ENCODE data around the gene MYH7.

Gene MYH7

GRCh38 chr14:23382731-23383440 is 52.6 kb downstream of the MYH7 start:
- H3K27ac ChIP-seq (ENCODE audit: extremely low read depth, low read depth, low read length), result no peak overlapping the region
- POLR2A ChIA-PET, result no interaction called here
- CTCF ChIA-PET, result interaction anchor here (1.0 to 4.3 kb wide), 3 partner anchors 30 to 180 kb away, joined by 3 to 61 read pairs (median 4); no protein-coding TSS in a partner anchor
- H3K4me1 ChIP-seq (ENCODE audit: control insufficient read depth, insufficient read depth, low read length), result no peaks in the 10 kb centered on the region
- TF ChIP-seq ZNF248 (tag by site-specific recombination; IDR thresholded peaks at IDR 0.05) (no peak), ZNF426 (tag by site-specific recombination; IDR thresholded peaks at IDR 0.05) (no peak), ZNF776 (tag by site-specific recombination; IDR thresholded peaks at IDR 0.05; ENCODE audit: borderline replicate concordance) (no peak), GLI4 (tag by site-specific recombination; IDR thresholded peaks at IDR 0.05) (no peak), ZNF133 (tag by site-specific recombination; IDR thresholded peaks at IDR 0.05) (no peak), ZNF544 (tag by site-specific recombination; IDR thresholded peaks at IDR 0.05) (no peak), ZNF324 (tag by site-specific recombination; IDR thresholded peaks at IDR 0.05) (no peak), ZNF585B (tag by site-specific recombination; IDR thresholded peaks at IDR 0.05) (no peak), ZNF701 (tag by site-specific recombination; IDR thresholded peaks at IDR 0.05) (no peak), ZNF24 (tag by site-specific recombination; IDR thresholded peaks at IDR 0.05) (no peak), ZNF510 (tag by site-specific recombination; IDR thresholded peaks at IDR 0.05; ENCODE audit: insufficient replicate concordance) (no peak), ZFP41 (tag by site-specific recombination; IDR thresholded peaks at IDR 0.05; ENCODE audit: borderline replicate concordance) (no peak), ZNF514 (tag by site-specific recombination; IDR thresholded peaks at IDR 0.05) (no peak)
- TF ChIP-seq, protein P1, sequence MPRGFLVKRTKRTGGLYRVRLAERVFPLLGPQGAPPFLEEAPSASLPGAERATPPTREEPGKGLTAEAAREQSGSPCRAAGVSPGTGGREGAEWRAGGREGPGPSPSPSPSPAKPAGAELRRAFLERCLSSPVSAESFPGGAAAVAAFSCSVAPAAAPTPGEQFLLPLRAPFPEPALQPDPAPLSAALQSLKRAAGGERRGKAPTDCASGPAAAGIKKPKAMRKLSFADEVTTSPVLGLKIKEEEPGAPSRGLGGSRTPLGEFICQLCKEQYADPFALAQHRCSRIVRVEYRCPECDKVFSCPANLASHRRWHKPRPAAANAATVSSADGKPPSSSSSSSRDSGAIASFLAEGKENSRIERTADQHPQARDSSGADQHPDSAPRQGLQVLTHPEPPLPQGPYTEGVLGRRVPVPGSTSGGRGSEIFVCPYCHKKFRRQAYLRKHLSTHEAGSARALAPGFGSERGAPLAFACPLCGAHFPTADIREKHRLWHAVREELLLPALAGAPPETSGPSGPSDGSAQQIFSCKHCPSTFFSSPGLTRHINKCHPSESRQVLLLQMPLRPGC (tag by site-specific recombination; IDR thresholded peaks at IDR 0.05), result no peak
- TF ChIP-seq, protein P2, sequence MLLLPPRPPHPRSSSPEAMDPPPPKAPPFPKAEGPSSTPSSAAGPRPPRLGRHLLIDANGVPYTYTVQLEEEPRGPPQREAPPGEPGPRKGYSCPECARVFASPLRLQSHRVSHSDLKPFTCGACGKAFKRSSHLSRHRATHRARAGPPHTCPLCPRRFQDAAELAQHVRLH (tag by site-specific recombination; IDR thresholded peaks at IDR 0.05), result no peak
- TF ChIP-seq, protein P3, sequence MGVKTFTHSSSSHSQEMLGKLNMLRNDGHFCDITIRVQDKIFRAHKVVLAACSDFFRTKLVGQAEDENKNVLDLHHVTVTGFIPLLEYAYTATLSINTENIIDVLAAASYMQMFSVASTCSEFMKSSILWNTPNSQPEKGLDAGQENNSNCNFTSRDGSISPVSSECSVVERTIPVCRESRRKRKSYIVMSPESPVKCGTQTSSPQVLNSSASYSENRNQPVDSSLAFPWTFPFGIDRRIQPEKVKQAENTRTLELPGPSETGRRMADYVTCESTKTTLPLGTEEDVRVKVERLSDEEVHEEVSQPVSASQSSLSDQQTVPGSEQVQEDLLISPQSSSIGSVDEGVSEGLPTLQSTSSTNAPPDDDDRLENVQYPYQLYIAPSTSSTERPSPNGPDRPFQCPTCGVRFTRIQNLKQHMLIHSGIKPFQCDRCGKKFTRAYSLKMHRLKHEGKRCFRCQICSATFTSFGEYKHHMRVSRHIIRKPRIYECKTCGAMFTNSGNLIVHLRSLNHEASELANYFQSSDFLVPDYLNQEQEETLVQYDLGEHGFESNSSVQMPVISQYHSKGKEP (tag by site-specific recombination; IDR thresholded peaks at IDR 0.05), result no peak
- TF ChIP-seq, protein P4, sequence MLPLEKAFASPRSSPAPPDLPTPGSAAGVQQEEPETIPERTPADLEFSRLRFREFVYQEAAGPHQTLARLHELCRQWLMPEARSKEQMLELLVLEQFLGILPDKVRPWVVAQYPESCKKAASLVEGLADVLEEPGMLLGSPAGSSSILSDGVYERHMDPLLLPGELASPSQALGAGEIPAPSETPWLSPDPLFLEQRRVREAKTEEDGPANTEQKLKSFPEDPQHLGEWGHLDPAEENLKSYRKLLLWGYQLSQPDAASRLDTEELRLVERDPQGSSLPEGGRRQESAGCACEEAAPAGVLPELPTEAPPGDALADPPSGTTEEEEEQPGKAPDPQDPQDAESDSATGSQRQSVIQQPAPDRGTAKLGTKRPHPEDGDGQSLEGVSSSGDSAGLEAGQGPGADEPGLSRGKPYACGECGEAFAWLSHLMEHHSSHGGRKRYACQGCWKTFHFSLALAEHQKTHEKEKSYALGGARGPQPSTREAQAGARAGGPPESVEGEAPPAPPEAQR (tag by site-specific recombination; IDR thresholded peaks at IDR 0.05), result no peak
- no peaks in the 10 kb centered on the region for H3K36me3 ChIP-seq (ENCODE audit: control insufficient read depth in 2 of 2, insufficient read depth in 1 of 2, low read length in 2 of 2)
- no peaks in the 10 kb centered on the region for H3K9me3 ChIP-seq (ENCODE audit: control insufficient read depth, insufficient read depth, low read depth, low read length)
- H3K4me3 ChIP-seq (ENCODE audit: low read depth, low read length), result no peak overlapping the region

DNA sequence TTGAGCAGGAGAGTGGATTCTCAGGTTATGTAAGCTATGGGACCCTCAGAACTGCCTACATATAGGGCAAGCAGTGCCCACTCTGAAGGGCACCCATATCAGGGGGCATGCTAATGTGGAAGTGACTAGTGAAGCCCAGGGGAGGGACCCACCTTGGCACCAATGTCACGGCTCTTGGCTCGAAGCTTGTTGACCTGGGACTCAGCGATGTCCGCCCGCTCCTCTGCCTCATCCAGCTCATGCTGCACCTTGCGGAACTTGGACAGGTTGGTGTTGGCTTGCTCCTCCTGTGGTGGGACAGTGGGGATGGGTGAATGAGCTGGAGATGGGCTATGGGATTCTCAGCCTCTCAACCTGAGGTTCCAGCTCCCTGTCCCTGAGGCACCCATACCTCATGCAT is 53.2 kb downstream of the MYH7 start:
- ChIA-PET CTCF (interaction anchor here (4.3 kb wide), 1 partner anchor 54 kb away, joined by 61 read pairs; no protein-coding TSS in a partner anchor), POLR2A (no interaction called here)
- H3K4me1 ChIP-seq (ENCODE audit: control insufficient read depth, insufficient read depth, low read length), result no peaks in the 10 kb centered on the region
- no peaks in the 10 kb centered on the region for H3K36me3 ChIP-seq (ENCODE audit: control insufficient read depth in 2 of 2, insufficient read depth in 1 of 2, low read length in 2 of 2)
- no peak overlapping the region for H3K27ac ChIP-seq (ENCODE audit: extremely low read depth, low read depth, low read length)
- H3K4me3 ChIP-seq (ENCODE audit: low read depth, low read length), result no peak overlapping the region
- no peaks in the 10 kb centered on the region for H3K9me3 ChIP-seq (ENCODE audit: control insufficient read depth, insufficient read depth, low read depth, low read length)
- no peak for TF ChIP-seq GLI2 (tag by site-specific recombination; IDR thresholded peaks at IDR 0.05; ENCODE audit: borderline replicate concordance, low read depth)
- TF ChIP-seq ZFP41 (tag by site-specific recombination; IDR thresholded peaks at IDR 0.05; ENCODE audit: borderline replicate concordance), result no peak
- no peak for TF ChIP-seq KLF1 (tag by site-specific recombination; IDR thresholded peaks at IDR 0.05)
- no peak for TF ChIP-seq ZNF561 (tag by site-specific recombination; IDR thresholded peaks at IDR 0.05; ENCODE audit: borderline replicate concordance)
- no peak for TF ChIP-seq ZNF623 (tag by site-specific recombination; IDR thresholded peaks at IDR 0.05)
- no peak for TF ChIP-seq ZNF76 (tag by site-specific recombination; IDR thresholded peaks at IDR 0.05; ENCODE audit: borderline replicate concordance, low read depth)
- TF ChIP-seq GLI4 (tag by site-specific recombination; IDR thresholded peaks at IDR 0.05), result no peak
- no peak for TF ChIP-seq ZNF585B (tag by site-specific recombination; IDR thresholded peaks at IDR 0.05)
- TF ChIP-seq ZBTB20 (tag by site-specific recombination; IDR thresholded peaks at IDR 0.05), result no peak
- no peak for TF ChIP-seq ZNF768 (tag by site-specific recombination; IDR thresholded peaks at IDR 0.05)
- TF ChIP-seq ZNF302 (tag by site-specific recombination; IDR thresholded peaks at IDR 0.05; ENCODE audit: low read depth), result no peak
- TF ChIP-seq, protein P5, sequence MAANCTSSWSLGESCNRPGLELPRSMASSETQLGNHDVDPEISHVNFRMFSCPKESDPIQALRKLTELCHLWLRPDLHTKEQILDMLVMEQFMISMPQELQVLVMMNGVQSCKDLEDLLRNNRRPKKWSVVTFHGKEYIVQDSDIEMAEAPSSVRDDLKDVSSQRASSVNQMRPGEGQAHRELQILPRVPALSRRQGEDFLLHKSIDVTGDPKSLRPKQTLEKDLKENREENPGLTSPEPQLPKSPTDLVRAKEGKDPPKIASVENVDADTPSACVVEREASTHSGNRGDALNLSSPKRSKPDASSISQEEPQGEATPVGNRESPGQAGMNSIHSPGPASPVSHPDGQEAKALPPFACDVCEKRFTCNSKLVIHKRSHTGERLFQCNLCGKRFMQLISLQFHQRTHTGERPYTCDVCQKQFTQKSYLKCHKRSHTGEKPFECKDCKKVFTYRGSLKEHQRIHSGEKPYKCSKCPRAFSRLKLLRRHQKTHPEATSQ (tag by site-specific recombination; IDR thresholded peaks at IDR 0.05), result no peak
- no peak for TF ChIP-seq ZNF211 (tag by site-specific recombination; IDR thresholded peaks at IDR 0.05; ENCODE audit: low read depth)
- TF ChIP-seq ZNF629 (tag by site-specific recombination; IDR thresholded peaks at IDR 0.05), result no peak
- no peak for TF ChIP-seq TCF7L2 (IDR thresholded peaks at IDR 0.05; ENCODE audit: borderline replicate concordance, low read depth, low read length)
- no peak for TF ChIP-seq ZNF311 (tag by site-specific recombination; IDR thresholded peaks at IDR 0.05; ENCODE audit: borderline replicate concordance)

Data from HEK293 (cell line).